ENCODE measurements around the gene ASIC3. TPM values are rescaled to one million over a fixed set of nuclear protein-coding genes. Genes with fewer than 3 reads are reported as not detected.

ASIC3 gene
- total and polyA plus RNA-seq, 2 of the 8 experiments (the other 6 are each of a cell fraction or from before 2014, with no cell fraction given) = 1.6 to 1.9 TPM

- no peak for TF ChIP-seq CHD7 (IDR thresholded peaks at IDR 0.05; ENCODE audit: insufficient replicate concordance, low read length)
- TF ChIP-seq TEAD4 (IDR thresholded peaks at IDR 0.05; ENCODE audit: low read depth, low read length) = no peak
- TF ChIP-seq CHD2 (IDR thresholded peaks at IDR 0.05; ENCODE audit: low read length) = no peak
- no peak for TF ChIP-seq CTCF (IDR thresholded peaks at IDR 0.05; ENCODE audit: control extremely low read depth in 1 of 3, insufficient read depth in 1 of 3, low read depth in 1 of 3, low read length in 3 of 3)
- TF ChIP-seq CTBP2 (IDR thresholded peaks at IDR 0.05; ENCODE audit: borderline replicate concordance, insufficient read depth, insufficient read length, low read length) = no peak
- TF ChIP-seq TBP (IDR thresholded peaks at IDR 0.05; ENCODE audit: low read depth, low read length) = no peak
These were observed 4.8 kb downstream of the ASIC3 start (continued) for GRCh38 chr7:151053096-151053495.
